HG03025 (cell line): ENCODE measurements around the gene TGFA.
"Not testable (repeated sequence)": the region's sequence is repeated elsewhere in the genome, so short reads cannot be mapped to it uniquely, and the experiment has no call there.

ENCODE experiments used
- ATAC-seq: cut with Tn5 transposase; IDR thresholded peaks from one replicate; pipeline ENCODE4 v1.9.1; 2021; ENCODE audit warnings: mild to moderate bottlenecking, moderate library complexity; ENCODE audit not compliant: unreplicated experiment, low FRiP score

TGFA gene

GRCh38 chr2:70467831-70468779 is 85.5 kb downstream of the TGFA start:
- no peak for ATAC-seq

- ATAC-seq: no peak
Observed at GRCh38 chr2:70467237-70467636, 86.4 kb downstream of the TGFA start.

GRCh38 chr2:70466647-70467046 is 87.0 kb downstream of the TGFA start:
- ATAC-seq: not testable (repeated sequence)

GRCh38 chr2:70463997-70464396 is 89.6 kb downstream of the TGFA start:
- ATAC-seq: no peak

GRCh38 chr2:70463581-70463980 is 90.0 kb downstream of the TGFA start:
- ATAC-seq: no peak

GRCh38 chr2:70461981-70462876 is 91.4 kb downstream of the TGFA start:
- ATAC-seq: no peak

- no peak for ATAC-seq
Observed at GRCh38 chr2:70461414-70461813, 92.2 kb downstream of the TGFA start.

- ATAC-seq: no peak
Observed at GRCh38 chr2:70460333-70460732, 93.3 kb downstream of the TGFA start.

GRCh38 chr2:70458661-70459060 is 95.0 kb downstream of the TGFA start:
- ATAC-seq: no peak

GRCh38 chr2:70456585-70457495 is 96.8 kb downstream of the TGFA start:
- ATAC-seq: no peak

GRCh38 chr2:70454936-70455544 is 98.6 kb downstream of the TGFA start:
- no peak for ATAC-seq

GRCh38 chr2:70450641-70451250 is 102.9 kb downstream of the TGFA start:
- no peak for ATAC-seq

GRCh38 chr2:70448041-70448440 is 105.6 kb downstream of the TGFA start:
- no peak for ATAC-seq

- ATAC-seq: no peak
Observed at GRCh38 chr2:70443726-70444125, 109.9 kb downstream of the TGFA start.

GRCh38 chr2:70443078-70443465 is 110.6 kb downstream of the TGFA start:
- no peak for ATAC-seq

GRCh38 chr2:70442301-70443077 is 111.1 kb downstream of the TGFA start:
- ATAC-seq: no peak

GRCh38 chr2:70440621-70441020 is 113.0 kb downstream of the TGFA start:
- ATAC-seq: no peak

GRCh38 chr2:70435138-70435537 is 118.5 kb downstream of the TGFA start:
- ATAC-seq: no peak

GRCh38 chr2:70433315-70433714 is 120.3 kb downstream of the TGFA start:
- no peak for ATAC-seq
